SW 1271 (cell line): ENCODE measurements around the gene CCSAP.
"Not testable (repeated sequence)": the region's sequence is repeated elsewhere in the genome, so short reads cannot be mapped to it uniquely, and the experiment has no call there.

Source experiments
- DNase-seq, 2 experiments: peaks; one replicate each; lab custom pipeline; 2025; lab: John Stamatoyannopoulos, UW

Gene CCSAP

DNA sequence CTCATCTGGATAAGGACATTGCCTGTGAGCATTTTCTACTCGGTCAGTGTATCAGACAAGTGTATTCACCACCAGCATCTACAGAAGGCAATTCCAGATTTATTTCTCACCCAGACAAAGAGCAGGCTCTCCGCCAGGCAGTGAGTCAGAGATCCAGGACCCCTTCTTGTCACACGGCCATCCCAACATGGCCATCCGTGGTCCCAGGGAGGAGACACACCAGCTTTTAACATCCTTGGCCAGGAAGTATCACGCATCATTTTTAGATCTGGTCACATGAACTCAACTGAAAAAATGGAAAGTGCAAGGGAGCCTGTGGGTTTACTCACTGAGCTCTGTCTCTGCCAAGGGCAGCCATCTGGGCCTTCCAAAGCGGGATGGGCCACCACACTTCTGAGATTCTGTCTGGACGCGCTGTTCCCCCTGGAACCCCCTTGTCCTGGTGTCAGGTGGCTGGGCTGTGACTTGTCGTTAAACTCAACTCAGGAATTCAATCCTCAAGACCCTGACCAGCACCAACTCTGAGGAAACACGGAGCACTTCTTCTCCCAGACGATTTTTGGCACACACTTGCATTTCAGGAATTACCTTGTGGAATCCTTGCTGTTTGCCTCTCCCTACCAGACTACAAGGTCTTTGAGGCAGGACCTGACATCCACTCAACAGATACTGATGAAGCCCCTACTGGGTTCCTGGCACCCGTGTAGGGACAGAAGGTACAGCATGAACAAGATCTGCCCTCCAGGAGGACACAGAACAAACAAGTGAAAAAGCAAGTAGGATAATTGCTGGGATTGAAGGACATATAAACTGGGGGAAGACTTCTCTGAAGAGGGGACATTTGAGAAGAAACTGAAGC is 21.6 kb upstream of the CCSAP start:
- DNase-seq, result no peak

DNA sequence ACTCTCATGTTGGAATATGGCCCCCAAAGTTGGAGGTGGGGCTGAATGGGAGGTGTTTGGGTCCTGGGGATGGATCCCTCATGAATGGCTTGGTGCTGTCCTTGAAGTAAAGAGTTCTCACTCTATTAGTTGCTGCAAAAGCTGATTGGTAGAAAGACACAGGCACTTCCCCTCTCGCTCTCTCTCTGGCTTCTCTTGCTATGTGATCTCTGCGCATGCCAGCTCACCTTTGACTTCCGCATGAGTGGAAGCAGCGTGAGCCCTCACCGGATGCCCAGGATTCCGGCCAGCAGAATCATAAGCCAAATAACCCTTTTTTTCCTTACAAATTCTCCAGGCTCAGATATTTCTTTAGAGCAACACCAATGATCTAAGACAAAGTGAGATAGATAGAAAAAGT is 20.9 kb upstream of the CCSAP start:
- no peak for DNase-seq

DNA sequence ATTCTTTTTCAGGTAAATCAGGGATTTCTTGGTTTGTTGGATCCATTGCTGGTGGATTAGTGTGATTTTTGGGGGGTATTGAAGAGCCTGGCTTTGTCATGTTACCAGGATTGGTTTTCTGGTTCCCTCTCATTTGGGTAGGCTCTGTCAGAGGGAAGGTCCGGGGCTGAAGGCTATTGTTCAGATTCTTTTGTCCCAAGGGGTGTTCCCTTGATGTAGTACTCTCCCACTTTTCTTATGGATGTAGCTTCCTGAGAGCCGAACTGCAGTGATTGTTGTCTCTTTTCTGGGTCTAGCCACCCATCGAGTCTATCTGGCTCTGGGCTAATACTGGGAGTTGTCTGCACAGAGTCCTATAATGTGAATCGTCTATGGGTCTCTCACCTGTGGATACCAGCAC is 17.6 kb upstream of the CCSAP start:
- no peak for DNase-seq

DNA sequence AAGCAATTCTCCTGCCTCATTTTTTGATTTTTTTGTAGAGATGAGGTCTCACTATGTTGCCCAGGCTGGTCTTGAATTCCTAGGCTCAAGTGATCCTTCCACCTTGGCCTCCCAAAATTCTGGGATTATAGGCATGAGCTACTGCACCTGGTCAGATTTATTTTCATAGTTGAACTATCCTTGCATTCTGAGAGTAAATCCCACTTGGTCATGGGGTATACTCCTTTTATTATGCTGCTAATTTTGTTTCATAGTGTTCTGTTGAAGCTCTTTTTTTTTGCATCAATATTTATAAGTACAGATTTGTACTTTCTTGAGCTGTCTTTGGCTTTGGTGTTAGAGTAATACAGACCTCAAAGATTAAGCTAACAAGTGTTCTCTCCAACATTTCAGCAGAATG is 12.8 kb upstream of the CCSAP start:
- DNase-seq, result no peak

DNA sequence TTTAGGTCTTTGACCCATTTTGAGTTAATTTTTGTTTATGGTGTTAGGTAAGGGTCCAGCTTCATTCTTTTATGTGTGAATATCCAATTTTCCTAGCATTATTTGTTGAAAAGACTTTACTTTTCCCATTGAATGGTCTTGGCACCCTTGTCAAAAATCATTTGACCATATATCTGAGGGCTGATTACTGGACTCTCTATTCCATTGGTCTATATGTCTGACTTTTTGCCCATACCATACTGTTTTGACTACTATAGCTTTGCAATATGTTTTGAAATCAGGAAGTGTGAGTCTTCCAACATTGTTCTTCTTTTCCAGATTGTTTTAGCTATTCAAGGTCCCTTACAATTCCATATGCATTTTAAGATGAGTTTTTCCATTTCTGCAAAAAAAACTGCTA is 11.4 kb upstream of the CCSAP start:
- no peak for DNase-seq

DNA sequence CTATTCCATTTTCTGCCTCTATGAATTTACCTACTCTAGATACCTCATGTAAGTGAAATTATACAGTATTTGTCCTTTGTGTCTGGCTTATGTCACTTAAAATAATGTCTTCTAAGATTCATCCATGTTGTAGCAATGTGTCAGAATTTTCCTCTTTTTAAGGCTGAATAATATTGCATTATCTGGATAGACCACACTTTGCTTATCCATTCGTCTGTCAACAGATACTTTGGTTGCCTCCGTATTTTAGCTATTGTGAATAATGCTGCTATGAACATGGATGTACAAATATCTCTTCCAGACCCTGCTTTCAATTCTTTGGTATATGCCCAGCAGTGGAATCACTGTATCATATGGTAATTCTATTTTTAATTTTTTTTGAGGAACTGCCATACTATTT is 10.1 kb upstream of the CCSAP start:
- no peak for DNase-seq

DNA sequence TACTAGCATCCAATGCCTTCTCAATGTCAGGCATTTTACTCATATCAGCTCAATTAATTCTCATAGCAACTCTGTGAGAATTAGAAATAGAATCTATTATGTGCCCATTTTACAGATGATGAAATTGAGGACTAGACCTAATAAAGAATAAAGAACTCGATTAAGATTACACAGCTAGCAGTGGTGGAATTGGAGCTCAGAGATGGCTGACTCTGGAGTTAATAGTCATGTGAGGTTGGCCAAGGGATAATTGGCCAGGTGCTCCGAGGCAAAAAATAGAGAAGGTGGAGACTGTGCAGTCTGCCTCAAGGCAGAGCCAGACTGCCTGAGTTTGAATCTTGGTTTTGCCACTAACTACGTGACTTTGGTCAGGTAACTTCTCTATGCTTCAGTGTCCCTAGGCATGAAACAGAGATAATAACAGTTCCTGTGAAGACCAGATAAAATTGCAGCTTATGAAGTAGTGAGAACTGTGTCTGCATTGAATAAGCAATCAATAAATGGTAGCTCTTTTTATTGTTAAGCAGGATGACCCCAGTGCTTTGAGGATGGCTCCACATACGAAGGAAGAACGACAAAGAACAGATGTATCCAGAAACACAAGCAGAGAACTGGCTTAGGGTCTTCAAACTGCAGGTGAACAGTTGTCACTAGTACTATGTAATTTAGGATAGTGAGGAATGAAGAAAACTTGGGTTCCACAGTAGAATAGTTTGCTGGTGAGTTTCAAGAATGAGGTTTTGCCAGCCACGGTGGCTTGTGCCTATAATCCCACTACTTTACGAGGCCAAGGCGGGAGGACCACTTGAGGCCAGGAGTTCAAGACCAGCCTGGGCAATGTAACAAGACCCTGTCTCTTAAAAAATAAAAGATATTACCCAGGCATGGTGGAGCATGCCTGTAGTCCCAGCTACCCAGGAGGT is 6.9 kb upstream of the CCSAP start:
- no peak for DNase-seq

DNA sequence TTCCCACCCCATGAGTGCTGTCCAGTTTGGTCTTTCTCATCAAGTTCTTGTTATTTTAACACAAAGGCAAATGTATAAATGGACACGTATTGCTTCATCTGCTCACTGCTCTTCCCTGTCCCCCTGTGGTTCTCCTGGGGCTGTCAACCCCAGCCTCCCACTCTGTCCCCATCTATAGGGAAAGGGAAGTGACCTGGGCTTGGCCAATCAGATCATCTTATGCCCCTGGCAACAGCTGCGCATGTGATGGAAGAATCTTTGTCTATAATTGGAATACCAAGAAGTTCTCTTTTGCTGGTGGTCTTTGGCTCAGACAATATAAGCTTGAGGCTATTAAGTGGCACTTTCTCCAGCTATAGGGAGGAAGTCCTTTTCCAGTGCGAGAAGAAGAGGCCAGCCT is 4.7 kb upstream of the CCSAP start:
- no peak for DNase-seq

DNA sequence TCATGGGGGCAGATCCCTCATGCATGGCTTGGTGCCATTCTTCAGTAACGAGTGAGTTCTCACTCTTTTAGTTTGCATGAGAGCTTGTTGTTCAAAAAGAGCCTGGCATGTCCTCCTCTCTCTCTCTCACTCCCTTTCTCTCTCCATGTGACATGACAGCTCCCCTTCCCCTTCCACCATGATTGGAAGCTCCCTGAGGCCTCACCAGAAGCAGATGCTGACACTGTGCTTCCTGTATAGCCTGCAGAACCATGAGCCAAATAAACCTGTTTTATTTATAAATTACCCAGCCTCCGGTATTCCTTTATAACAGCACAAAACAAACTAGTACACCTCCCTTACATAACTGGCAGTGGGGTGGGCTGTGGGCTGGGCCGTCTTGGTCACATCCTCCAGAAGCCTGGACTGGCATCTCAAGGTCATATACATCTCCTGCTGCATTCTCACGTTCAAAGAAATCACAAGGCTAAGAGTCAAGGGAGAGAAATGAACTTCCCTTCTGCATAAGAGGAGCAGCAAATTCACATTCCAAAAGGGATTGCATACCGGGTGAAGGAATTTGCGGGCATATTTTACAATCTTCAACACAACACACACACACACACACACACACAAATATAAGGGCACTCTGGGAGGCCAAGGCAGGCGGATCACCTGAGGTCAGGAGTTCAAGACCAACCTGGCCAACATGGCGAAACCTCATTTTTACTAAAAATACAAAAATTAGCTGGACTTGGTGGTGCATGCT is 2.3 kb upstream of the CCSAP start:
- DNase-seq, result peak in 1 of 2 experiments; percentile 2

DNA sequence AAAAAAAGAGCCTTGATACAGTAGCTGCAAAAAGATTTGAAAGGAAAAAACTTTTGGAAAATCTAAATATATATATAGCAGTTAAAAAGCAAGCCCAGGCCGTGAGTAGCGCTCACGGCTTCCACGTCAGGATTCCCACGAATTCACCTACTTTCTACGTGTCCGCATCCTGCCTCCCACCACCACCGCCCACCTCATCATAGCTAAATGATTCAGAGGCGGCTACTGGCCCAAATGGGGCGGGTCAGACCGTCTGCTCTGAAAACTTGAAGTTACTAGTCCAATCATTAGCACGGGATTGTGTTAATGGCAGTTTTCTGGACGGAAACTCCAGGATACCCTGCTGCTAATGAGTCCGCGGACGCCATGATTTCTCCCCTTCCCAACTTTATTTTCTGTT is 1.3 kb upstream of the CCSAP start:
- no peak for DNase-seq

DNA sequence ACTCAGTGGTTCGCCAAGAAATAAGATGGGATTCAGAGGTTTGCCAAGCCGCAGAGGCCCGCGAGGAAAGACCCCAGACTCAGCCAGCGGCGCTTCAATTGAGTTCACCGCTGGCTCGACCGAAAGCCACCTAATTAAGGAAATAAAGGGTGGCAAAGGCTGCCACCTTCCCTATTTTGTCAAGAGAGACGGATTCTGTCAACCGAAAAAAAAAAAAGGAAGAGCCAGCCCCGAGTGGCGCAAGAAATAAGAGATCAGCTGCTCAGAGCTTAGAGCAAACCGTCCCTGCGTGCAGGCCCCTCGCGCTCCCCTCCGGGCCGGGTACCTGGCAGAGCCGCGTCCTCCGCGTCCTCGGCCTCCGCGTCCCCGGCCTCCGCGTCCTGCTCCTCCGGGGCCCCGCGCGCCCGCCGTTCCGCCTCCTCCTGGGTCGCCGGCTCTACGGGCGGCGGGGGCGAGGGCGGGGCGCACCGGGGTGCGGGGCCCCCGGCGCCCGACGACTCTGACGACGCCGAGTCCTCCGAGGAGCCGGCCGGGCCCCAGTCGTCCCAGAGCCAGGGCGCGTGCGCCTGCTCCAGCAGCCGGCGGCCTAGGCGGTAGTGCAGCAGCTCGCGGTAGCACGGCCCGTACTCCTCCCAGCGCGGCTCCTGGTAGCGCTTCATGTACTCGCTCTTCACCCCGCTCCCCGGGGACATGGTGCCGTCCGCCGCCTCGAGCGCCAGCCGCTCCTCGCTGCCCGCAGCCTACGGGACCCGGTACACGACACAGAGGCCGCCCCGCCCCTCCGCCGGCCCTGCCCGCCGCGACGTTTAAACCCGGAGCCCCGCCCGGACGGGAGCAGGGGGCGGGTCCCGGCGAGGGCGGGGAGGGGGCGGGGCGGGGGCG is 832 bp downstream of the CCSAP start:
- DNase-seq, result peak in 1 of 2 experiments; percentile 40

DNA sequence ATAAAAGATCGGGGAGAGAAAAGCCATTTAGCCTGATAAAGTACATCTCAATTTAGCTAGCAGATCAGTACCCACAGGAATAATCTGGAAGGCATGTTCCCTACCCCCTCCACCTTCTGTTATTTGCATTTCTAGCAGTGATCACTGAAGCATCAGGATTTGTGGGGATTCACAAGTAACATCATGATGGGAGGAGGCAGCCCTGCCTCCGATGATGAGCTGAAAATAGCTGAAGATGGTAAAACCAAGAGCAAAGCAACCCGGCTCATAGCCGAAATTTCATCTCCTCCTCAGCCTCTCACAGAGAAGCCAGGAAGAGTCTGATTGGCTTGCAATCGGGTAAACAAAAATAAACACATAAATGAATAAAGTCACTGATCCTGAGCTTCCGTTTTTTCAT is 2.4 kb downstream of the CCSAP start:
- DNase-seq, result no peak

DNA sequence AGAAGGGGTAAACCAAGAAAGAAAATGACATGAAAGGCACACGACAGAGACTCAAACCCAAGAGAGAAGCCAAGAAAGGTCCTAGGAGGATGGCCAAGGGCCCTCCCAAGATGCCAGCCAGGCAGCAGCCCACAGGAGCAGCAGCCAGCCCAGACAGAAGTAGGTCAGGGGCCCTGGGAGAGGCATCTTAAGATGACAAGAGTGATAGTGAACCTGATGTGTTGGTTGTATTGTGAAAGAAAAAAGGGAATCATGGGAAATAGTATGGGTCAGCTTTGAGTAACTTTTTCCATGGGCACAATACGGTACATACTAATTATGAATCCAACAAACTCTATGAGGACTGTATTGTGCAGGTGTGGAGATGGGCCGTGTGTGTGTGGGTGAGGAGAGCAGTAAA is 3.3 kb downstream of the CCSAP start:
- no peak for DNase-seq

DNA sequence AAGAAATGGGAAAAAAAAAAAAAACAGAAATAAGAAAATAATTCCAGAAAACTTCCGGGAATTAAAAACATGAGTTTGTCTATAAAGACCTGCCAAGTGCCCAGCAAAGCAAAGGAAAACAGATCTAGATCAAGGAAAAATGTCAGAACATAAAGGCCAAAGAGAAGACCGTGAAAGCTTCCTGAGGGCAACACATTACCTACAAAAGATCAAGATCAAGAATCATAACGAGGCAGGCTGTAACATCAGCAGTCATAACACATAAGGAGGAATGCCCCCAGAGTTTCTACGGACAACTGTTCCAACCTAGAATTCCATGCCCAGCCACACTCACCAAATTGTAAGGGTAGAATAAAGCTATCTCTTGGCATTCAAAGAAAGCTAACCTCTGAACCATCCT is 3.8 kb downstream of the CCSAP start:
- no peak for DNase-seq

DNA sequence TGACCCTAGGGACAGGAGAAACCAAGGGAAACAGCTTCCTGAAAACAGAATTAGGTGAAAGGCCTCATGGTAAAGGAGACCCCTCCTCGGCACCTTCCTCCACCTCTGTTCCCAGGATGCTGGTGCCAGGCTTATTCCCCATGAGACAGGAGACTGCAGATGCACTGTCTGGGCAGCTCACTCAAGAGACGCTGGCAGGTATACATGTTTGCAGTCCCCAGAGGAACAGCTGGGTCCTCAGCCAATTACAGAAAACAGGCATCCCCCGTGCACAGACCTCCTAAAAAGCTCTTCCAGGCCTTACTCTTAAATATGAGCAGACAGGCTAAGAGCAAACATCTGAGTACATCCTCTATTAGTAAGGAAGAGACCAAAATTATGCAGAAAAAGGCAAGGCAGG is 6.5 kb downstream of the CCSAP start:
- no peak for DNase-seq

DNA sequence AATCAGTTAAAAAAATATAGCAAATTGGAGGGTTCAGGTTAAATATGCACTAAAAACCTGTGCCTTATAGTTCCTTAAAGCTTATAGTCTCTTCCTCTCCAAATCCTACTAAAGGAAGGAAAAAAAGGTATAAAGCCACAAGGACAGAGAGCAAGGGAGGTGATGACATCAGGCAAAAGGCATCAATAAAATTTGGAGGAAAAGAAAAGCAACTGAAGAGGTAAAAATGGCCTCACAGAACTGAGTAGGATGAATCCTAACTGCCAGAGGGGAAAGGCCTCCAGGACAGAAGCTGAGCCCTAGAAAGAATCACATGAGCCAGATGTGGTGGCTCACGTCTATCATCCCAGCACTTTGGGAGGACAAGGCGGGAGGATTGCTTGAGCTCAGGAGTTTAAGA is 8.1 kb downstream of the CCSAP start:
- no peak for DNase-seq

DNA sequence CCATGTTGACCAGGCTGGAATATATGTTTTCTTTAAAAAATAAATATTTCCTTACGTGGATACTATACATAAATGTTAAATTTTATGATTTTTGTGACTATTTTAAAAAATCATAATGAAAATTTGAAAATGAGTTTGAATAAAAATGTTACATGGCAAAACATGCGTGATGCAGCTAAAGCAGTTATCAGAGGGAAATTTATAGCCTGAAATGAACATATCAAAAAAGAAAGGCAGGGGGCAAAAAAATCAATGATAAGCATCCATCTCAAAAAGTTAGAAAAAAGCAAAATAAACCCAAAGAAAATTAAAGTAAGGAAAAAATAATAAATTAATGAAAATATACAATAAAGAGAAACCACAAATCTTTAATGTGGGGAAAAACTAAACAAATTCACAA is 8.6 kb downstream of the CCSAP start:
- DNase-seq, result no peak

DNA sequence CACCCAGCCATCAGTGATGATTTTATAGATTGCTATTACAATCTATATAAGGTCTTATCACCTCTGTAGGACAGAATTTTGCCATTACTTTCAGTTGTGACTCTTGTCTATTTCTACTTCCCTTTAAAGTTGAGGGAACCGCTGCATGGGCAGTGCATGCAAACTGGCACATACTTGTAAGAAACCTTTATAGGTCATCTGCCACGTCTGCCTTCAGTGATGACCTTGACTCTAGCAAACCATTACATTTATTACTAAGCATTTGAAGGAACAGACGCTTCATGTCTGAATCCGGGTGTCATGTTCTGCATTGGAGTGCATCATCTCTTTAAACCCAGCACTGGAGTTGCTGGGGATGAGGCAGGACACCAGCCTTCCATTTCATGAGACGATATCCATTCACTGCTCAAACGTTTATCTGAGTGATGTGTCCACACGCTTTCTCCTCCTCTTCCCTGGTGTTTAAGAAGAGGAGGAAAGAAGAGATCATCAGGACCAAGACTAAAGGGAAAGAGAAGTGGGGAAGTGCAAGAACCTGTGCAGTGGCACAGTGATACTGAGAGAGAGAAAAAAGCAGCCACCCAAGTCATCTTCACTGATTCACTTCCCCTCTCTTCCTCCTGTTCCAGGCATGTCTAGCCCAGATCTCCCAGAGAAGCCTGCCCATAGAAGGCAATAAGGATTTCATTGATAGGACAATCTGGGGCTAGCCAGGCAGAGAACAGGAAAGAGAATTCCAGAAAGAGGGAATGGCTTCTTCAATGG is 14.1 kb downstream of the CCSAP start:
- DNase-seq, result no peak

DNA sequence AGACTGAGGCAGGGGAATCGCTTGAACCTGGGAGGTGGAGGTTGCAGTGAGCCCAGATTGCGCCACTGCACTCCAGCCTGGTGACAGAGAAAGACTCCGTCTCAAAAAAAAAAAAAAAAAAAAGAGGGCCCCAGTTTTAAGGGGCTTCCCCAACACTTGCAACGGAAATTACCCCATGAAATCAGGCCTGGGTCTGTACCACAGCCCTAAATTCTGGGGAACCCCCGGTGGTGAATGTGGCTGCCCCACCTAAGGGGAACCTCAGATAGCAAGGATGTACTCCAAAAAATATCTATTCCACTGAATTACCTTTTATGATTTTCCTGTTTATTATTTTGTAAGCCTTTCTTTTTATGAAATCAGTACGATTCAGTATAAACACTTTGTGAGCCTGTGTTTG is 15.1 kb downstream of the CCSAP start:
- not testable (repeated sequence) for DNase-seq

DNA sequence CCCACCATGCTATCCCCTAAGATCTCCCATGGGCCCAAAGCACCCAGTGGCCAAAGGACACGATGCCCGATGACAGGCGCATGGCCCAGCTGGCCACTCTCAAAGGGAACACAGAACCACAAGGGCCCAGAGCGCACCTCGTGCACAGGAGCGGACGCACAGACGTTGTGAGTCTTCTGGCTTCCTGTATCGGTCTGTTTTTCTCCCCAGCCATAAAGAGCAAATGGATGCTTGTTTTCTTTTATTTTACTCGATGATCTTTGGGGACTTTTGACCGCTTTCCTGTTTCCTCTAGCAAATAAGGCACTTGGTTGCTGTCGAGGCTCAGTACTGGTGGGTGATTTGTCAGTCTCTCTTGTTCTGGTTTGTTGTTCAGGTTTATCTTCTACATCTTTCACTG is 16.2 kb downstream of the CCSAP start:
- DNase-seq, result no peak
